Sigmoid colon (tissue), 4 donors: ENCODE measurements around the gene COL6A1.

ENCODE experiments used
- POLR2AphosphoS5 ChIP-seq, 4 donors: sonication (generic); formaldehyde crosslinking; IDR thresholded peaks; one replicate each; pipeline ENCODE4 v1.6.1; 2017; ENCODE audit warnings: antibody characterized with exemption in 4 of 4
- TF ChIP-seq, protein P1 (sequence below), 4 experiments: fragments of 450-650 bp in 3 of 4; fragments of 200-600 bp in 1 of 4; IDR thresholded peaks; one replicate each; pipeline ENCODE4 v1.5.1; 2016 to 2019; ENCODE audit warnings: antibody characterized with exemption in 4 of 4, mild to moderate bottlenecking in 3 of 4, moderate library complexity in 2 of 4

DNA sequence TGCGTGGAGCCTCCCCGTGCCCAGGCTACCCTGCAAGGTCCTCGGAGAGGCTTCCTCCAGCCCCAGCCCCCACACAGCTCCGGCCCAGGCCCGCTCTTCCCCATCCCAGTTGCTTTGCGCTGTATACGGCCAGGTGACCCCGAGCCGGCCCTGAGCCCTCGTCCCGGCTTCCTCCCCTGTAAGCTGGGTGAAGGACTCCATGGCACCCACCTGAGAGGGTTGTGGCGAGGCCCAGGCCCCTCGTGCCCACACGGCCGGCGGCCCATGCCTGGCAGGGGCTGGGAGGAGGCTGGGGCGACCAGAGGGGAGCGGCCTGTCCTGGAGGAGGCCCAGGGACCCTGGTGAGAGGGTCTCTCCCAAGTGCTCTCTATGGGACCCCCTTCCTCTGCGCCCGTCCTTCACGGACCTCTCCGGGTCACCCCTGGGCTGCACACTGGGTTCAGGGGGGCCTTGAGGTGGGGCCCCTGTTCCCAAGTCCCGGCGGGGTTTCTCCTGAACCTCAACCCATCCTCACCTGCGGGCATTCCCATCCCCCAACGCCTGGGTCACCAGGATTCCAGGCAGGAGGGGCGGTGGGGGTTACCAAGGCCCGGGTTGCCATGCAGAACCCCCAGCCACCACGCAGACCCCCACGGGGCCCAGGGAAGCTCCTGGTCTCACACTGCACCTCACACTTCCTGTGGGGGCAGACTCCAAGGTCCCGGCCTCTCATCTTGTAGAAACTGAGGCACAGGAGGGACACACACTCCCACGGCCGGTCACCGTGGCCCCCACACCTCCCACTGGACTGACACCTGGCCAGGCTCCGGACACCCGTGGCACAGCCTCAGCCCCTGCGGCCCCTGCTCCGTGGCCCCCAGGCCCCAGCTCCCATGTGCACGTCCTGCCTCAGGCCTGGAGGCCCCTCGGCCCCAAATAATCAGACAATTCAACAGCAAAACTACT lies 25.2 kb downstream of the COL6A1 start:
- TF ChIP-seq POLR2AphosphoS5 (IDR thresholded peaks at IDR 0.05) = no peak
- TF ChIP-seq, protein P1, sequence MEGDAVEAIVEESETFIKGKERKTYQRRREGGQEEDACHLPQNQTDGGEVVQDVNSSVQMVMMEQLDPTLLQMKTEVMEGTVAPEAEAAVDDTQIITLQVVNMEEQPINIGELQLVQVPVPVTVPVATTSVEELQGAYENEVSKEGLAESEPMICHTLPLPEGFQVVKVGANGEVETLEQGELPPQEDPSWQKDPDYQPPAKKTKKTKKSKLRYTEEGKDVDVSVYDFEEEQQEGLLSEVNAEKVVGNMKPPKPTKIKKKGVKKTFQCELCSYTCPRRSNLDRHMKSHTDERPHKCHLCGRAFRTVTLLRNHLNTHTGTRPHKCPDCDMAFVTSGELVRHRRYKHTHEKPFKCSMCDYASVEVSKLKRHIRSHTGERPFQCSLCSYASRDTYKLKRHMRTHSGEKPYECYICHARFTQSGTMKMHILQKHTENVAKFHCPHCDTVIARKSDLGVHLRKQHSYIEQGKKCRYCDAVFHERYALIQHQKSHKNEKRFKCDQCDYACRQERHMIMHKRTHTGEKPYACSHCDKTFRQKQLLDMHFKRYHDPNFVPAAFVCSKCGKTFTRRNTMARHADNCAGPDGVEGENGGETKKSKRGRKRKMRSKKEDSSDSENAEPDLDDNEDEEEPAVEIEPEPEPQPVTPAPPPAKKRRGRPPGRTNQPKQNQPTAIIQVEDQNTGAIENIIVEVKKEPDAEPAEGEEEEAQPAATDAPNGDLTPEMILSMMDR (IDR thresholded peaks at IDR 0.05) = no peak
